ENCODE measurements around the gene ANP32B. TPM values are rescaled to one million over a fixed set of nuclear protein-coding genes. Genes with fewer than 3 reads are reported as not detected.
"Not testable (repeated sequence)": the region's sequence is repeated elsewhere in the genome, so short reads cannot be mapped to it uniquely, and the experiment has no call there.

Gene ANP32B
- total RNA-seq, 1 experiment from 2014 or later = 11.5 TPM

DNA sequence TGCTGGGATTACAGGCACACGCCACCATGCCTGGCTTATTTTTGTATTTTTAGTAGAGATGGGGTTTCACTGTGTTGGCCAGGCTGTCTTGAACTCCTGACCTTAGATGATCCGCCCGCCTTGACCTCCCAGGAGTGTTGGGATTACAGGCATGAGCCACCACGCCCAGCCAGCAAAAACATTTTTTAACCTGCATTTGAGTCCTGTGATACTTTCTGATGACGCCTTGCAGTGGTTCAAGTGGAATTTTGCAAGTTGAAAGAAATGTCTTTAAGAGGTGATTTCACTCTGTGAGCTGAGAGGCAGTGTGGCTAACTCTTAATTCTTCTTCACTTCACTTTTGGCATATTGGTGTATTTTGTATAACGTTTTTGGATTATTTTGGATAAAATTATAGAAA lies 9.1 kb downstream of the ANP32B start:
- no peak for DNase-seq (ENCODE audit: low spot score)

DNA sequence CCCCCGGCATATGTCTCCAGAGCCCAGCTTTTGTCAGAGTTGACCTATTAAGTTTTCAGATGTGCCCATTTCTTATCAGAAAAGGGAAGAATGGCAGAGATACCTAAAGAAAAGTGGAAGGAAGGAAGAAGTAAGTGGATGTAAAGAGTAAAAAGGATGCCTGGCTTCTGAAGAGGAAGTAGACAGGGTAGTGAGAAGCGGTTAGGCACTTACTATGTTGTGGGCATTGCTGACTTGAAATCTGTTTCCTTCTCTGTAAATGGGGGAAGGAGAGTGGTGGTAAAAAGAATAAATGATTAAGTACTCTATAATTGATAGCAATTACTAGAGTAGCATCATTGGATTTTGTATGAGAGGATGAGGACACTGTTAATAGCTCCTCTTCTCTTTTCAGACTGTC lies 9.9 kb downstream of the ANP32B start:
- DNase-seq (ENCODE audit: low spot score) = no peak

DNA sequence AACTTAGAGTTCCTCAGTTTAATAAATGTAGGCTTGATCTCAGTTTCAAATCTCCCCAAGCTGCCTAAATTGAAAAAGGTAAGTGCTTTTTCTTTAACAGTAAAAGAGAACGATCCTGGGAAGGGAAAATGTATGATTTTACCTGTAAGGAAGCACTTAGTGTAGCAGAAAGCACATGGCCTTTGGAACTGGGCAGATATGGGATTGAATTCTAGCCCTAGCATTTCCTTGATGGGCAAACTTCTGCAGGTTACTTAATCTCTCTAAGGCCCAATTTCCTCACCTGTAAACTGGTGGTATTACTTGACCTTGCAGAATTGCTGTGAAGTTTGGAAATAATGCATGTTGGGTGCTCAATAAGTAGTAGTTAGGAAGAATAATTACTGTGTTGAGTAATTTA lies 11.6 kb downstream of the ANP32B start:
- DNase-seq (ENCODE audit: low spot score) = no peak

DNA sequence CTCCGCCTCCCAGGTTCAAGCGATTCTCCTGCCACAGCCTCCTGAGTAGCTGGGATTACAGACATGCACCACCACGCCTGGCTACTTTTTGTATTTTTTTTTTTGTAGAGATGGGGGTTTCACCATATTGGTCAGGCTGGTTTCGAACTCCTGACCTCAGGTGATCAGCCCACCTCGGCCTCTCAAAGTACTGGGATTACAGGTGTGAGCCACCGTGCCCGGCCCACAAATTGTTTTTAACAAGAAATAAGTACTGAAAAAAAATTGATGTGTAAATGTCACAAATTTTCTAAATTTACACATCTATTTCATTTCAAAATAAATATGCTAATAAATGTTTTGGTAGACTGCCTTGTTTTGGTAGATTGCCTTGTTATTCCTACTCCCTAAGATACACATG lies 13.5 kb downstream of the ANP32B start:
- not testable (repeated sequence) for DNase-seq (ENCODE audit: low spot score)

DNA sequence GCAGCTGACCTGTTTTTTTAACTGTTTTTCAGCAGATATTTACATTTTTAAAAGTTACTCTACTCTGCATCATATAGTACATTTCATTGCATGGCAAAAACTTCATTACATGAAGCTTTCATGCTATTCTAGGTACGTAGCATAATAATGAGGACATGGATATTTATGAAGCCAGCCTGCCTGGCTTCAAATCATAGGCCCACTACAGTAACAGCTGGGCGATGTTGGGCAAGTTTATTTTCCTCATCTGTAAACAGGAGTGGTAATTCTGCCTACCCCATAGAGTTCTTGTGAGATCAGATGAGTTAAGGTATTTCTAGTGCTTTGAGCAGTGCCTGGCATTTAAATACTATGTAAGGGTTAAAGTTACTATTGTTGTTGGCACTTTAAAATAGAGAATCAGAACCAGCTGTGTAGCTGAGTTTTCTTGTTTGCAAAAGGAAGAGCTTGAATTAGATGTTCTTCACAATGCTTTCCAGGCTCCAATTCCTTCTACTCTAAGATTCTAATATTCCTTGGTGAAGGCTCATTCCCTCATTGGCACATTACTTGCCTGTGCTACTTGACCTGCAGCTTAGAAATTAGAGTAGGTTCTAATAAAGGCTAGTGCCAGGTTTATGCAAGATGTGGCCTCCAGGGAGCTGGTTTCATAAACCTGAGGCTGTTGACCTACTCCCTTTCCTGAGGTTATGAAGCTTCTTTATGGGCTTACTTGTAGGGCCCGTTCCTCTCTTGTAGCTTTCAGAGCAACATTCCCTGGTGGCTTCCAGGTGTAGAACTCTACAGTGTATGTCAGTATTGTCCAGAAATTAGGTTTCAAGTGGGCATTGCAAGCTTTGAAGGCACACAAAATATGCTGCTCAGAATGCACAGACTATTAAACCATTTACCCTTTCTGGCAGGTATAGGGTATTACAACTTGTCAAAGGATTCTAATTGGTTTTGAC lies 14.5 kb downstream of the ANP32B start:
- DNase-seq (ENCODE audit: low spot score) = no peak

DNA sequence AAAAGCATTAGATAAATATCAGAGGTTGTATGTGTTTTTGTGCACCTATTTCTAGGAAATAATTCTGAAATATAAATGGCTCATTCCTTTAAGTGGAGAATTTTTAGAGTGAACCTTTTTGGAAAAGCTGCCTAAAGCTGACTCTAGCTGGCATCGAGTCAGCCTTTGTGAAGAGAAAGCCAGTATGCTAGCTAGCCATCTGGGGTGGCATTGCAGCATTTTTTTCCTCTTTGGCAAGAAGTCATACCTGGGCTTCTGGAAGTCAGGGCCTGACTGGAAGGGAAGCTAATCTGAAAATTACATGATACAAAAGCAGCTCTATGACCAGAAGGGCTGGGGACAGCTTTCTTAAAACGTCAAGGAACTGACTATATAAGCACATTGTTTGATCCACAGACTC lies 19.7 kb downstream of the ANP32B start:
- DNase-seq (ENCODE audit: low spot score) = no peak

DNA sequence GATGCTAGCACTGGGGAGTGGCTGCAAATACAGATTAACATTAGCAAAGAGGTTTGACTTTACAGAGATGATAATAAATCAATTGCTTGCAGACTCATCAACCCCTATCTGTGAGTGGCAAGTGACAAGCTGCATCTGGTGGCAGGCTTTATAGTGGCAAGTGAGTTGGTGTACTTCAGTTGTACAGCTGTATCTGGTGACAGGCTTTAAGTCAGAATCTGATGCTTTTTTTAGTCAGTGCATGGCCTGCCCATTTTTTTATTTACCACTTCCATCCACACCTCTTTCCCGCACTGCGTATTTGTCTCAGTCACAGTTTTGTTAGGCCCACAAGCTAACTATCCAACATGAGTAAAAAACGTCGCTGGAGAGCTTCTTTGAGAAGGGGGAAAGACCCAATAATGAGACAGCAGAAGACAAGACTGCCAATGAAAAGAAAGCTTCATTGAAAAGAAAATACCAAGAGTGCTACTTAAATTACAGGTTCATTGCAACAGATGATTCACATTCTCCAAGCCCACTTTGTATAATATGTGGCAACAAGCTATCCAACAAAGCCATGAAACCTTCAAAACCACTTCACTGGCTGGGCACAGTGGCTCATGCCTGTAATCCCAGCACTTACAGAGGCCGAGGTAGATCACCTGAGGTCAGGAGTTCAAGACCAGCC lies 23.1 kb downstream of the ANP32B start:
- no peak for DNase-seq (ENCODE audit: low spot score)

DNA sequence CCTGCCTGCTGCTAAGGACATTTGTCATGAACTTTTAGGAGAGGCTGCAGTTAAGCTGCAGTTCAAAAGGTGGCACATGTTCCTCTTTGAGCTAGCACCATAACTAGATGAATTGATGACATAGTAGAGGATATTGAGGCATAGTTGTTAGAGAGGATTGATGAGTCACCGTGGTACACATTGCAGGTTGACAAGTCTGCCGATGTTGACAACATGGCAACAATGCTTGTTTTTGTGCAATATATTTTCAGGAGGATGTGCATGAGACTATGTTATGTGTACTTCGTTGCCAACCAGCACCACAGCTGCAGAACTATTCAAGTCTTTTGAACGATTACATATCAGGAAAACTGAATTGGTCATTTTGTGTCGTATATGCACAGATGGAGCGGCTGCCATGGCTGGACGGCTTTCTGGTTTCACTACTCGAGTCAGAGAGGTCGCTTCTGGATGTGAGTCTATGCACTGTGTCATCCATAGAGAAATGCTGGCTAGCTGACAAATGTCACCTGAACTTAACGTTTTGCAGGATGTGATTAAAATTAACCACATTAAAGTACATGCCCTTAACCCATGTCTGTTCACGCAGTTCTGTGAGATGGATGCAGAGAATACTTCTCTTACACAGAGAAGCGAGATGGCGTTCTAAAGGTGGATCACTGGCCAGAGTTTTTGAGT lies 24.2 kb downstream of the ANP32B start:
- DNase-seq (ENCODE audit: low spot score) = no peak

DNA sequence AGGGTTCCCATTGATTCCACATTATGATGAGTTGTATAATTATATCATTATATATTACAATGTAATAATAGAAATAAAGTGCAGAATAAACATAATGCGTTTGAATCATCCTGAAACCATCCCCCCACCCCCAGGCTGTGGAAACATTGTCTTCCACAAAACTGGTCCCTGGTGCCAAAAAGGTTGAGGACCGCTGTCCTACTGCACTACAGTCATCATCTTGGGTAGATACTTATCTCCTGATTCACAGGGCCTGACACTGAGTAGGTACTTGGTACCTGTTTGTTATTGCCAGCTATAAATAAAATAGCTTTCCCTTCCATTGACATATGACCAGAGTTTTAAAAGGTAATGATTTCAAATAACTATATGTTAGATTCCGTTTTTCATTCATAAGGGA lies 25.6 kb downstream of the ANP32B start:
- DNase-seq (ENCODE audit: low spot score) = no peak

DNA sequence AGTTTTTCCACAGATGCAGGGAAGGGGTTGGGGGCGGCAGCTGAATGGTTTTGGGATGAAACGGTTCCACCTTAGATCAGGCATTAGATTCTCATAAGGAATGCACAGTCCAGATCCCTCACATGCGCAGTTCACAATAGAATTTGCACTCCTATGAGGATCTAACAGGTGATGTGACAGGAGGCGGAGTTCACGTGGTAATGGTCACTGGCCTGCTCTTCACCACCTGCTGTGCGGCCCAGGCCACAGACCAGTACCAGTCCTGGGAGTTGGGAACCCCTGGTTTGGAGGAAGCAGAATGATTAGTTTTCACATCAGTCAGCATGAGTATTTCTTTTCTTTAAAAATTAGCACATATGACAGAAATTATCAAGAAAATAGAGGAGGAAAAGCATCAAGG lies 26.3 kb downstream of the ANP32B start:
- DNase-seq (ENCODE audit: low spot score) = no peak

DNA sequence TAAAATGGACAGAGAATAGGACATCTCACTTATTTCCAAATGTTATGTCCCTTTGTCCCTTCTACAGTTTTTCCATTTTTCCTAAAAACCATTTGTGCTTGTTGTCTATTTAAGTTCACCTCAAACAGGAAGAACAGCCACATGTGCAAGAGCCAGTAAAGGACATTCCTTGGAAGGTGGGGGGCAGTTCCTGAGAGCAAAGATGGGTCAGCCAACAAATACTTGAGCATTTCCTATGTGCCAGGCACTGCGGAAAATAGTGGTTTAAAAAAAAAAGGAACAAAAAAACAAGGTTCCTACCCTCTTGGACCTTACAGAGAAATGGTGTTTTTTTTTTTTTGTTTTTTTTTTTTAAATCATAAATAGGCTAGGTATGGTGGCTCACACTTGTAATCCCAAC lies 26.8 kb downstream of the ANP32B start:
- no peak for DNase-seq (ENCODE audit: low spot score)

DNA sequence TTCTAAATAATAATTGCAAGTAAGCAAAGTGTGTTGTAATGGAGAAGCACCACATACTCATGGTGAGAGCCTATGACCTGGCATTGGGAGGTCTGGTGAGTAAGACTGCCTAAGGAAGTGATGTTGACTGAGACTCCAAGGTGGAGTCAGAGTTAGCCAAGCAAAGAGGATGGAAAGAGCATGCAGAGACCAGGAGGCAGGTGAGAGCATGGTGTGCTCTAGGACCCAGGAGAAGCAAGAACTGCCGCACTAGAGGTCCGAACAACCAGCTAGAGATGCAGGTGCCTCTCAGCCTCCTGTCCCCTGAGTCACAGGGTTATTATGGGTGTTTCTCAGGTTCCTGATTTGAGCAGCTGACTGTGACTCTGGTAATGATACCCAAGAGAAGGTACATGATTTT lies 27.3 kb downstream of the ANP32B start:
- DNase-seq (ENCODE audit: low spot score) = no peak

DNA sequence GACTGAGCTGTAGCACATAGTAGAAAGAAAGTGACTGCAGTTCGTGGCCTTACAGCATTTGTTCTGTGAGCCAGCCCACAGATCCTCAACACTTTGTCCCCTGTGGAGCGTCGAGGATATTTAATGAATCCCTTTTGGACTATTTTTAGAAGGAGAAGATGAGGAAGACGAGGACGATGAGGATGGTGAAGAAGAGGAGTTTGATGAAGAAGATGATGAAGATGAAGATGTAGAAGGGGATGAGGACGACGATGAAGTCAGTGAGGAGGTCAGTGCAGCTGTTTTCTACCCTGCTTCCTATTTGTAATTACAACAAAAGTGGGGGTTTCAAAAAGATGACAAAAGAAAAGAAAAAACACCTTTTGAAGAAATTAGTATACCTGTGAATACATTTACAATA lies 28.0 kb downstream of the ANP32B start:
- DNase-seq (ENCODE audit: low spot score) = no peak

DNA sequence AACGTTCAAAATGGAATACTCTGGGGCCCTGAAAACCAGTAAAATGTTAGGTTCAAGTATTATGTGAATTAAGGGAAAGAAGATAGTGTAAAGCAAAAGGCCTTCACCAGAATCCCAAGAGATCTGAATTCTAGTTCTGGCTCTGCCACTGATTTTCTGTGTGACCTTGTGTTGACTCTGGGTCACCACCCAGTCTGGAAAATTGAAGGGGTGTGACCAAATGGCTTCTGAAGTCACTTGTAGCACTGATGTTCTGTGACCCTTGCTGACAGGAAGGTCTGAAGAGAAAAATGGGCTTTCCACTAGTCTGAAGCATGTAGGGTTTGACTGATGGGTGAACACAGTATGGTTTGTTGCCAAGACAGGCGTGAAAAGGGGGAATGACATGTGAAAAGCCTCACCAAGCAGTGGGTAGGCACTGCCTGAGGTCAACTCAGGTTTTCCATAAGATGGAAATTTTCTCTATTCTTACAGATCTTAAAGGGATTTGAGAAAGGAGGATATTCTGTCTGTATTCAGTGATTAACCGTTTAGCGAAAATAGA lies 33.1 kb downstream of the ANP32B start:
- no peak for DNase-seq (ENCODE audit: low spot score)

DNA sequence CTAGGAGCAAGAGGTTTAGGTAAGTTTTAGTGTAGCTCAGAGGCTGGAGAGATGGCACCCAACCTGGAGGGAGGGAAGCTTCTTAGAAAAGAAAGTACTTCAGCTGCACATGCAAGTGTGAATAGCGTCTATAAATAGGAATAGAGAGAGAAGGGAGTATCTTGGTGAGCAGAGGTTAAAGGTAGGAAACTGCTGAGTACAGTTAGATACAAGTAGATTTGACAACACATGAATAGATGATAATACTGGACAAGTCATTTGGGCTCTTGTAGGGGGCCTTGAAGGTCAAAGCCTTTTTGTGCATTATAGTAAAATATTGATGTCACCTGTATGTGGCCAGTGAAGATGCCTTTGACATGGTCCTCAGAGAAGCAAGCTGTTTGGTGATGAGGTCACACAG lies 34.2 kb downstream of the ANP32B start:
- no peak for DNase-seq (ENCODE audit: low spot score)

DNA sequence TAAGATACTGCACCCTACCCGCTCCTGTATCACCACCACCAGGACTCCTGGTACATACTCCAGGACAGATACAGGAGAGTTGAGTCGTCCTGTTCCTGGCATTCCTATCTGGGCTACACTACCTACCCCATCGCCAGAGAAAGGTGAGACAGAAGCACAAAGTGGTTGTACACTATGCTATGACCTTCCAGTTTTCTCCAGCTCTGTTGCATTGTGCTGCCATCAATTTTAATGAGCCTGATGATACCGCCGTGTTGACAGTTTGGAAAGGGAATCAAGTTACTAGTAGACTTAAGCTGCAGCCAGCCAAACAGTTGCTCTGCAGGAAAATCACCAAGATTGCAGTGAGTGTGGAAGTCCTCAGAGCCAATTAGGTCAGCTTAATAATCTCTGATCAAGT lies 35.2 kb downstream of the ANP32B start:
- no peak for DNase-seq (ENCODE audit: low spot score)

DNA sequence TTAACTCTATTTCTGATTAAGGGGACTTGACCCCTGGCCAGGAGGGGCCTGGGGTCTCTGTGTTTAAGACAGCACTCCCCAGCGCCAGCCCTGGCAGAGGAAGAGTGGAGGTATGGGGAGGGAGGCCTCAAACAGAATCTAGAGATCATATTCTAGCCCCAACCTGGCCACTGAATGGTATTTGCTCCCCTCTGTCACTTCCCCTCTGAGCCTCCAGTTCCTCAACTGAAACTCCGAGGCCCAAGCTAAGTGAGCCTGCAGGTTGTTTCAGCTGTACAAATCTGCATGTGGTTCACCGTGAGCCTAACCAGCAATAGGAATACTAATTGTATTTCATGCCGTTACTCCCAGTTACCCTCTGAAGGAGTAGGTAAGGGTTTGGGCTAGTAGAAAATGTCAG lies 36.0 kb downstream of the ANP32B start:
- no peak for DNase-seq (ENCODE audit: low spot score)

DNA sequence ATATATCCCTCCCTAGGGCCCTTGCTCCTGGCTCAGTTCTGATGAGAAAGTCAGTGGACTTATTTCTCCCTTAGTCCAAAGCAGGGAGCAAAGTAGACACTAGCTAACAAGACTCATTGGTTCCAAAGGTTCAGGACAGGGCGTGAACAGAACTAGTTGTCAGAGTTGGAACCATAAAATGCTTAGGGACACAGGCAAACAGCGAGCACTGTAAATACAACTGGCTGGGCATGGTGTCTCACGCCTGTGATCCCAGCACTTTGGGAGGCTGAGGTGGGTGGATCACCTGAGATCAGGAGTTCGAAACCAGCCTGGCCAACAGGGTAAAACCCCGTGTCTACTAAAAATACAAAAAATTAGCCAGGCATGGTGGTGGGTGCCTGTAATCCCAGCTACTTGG lies 36.7 kb downstream of the ANP32B start:
- not testable (repeated sequence) for DNase-seq (ENCODE audit: low spot score)

DNA sequence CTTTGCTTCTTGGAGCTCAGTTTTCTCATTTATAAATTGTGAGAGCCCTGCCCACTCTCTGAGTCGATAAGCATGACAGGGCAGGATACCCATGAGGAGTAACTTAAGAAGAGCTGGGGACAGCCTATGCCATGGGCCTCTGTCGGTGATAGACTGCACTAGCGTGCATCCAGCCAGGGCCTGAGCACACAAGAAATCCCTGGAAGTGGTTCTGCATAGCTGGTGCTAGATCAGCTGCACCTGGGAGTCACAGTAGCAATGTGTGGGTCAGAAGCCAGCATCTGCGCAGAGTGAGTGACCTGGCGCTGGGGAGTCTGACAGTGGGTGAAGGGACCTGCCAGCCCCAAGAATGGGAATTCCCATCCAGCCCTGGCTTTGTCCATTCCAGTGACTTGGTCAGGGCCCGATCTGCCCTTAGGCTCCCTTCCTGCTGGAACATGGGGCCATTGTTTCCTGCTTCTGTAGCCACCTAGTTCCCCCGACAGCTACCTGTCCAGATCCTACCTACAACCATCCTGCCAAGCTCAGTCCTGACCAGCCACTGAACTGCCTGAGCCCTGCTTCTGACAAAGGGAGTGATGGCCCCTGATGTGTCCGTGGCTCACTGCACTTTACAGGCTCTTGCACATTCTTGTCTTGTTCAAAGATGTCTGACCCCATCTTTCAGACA lies 37.5 kb downstream of the ANP32B start:
- no peak for DNase-seq (ENCODE audit: low spot score)

DNA sequence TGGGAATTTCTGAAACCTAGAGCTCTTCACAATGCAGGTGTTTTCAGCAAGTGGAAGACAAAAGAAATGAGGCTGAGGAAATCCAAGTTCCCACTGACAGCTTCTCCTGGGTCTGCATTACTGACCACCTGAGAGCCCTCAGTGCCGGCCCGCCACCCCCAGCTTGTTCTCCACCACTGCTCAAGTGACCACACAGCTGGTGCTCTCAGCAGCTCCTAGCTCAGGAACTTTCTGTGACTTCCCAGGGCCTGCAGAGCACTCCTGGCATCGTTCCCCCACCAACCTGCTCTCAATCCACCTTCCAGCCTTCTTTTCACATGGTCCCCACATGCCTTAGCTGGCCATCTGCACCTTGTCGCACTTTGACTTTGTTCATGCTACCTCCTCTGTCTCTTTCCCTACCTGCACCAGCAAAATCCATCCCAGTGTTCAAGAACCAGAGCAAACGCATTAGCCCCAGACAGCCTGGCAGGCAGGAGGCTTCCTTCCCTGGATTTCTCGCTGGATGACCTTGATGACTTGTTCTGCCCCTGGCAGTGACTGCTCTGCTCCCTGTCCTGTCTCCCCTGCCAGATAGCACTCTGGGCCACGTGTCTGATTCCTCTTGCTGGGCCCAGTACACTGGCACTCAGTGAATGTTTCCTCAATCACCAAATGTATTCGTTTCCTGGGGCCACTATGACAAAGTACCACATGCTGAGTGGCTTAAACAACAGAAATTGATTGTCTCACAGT lies 38.3 kb downstream of the ANP32B start:
- DNase-seq (ENCODE audit: low spot score) = no peak

DNA sequence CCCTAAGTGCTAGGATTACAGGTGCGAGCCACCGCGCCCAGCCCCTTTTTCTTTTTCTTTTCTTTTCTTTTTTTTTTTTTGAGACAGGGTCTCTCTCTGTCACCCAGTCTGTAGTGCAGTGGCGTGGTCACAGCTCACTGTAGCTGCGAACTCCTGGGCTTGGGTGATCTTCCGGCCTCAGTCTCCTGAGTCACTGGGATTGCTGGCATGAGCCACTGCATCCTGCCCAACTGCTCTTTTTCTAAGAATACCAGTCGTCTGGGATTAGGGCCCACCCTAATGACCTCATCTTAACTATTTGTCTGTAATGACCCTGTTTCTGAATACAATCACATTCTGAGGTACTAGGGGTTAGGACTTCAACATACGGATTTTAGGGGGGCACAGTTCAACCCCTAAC lies 39.3 kb downstream of the ANP32B start:
- no peak for DNase-seq (ENCODE audit: low spot score)

Measured in HT-29 (cell line).